WERI-Rb-1 (cell line): Measurements from ENCODE around the gene PACC1.

Experiments
- DNase-seq: peaks from one replicate; pipeline ENCODE4 v3.0.0-alpha.2; 2020
- H3K27ac ChIP-seq: fragments of 250-450 bp; sonication (Bioruptor Pico); 2 replicates; pipeline ENCODE4 v1.5.1; 2020; ENCODE audit warnings: mild to moderate bottlenecking, moderate library complexity
- H3K27me3 ChIP-seq: fragments of 250-450 bp; sonication (Bioruptor Pico); 2 replicates; pipeline ENCODE4 v1.5.1; 2021; ENCODE audit warnings: mild to moderate bottlenecking, low read depth, moderate library complexity; ENCODE audit not compliant: insufficient read depth, severe bottlenecking
- H3K36me3 ChIP-seq: fragments of 250-450 bp; sonication (Bioruptor Pico); 2 replicates; pipeline ENCODE4 v1.5.1; 2020; ENCODE audit warnings: mild to moderate bottlenecking, moderate library complexity
- H3K4me3 ChIP-seq: 2 replicates; pipeline ENCODE4 v1.5.1; 2011; ENCODE audit warnings: low read depth, mild to moderate bottlenecking, control low read depth, low read length
- H3K9me3 ChIP-seq: fragments of 250-450 bp; sonication (Bioruptor Pico); 2 replicates; pipeline ENCODE4 v1.5.1; 2021; ENCODE audit warnings: mild to moderate bottlenecking, moderate library complexity; ENCODE audit not compliant: severe bottlenecking
- TF ChIP-seq, protein P1 (sequence below): IDR thresholded peaks from 2 replicates; pipeline ENCODE4 v1.5.1; 2011; ENCODE audit warnings: low read depth, mild to moderate bottlenecking, control low read depth, inconsistent platforms, low read length

PACC1 gene

DNA sequence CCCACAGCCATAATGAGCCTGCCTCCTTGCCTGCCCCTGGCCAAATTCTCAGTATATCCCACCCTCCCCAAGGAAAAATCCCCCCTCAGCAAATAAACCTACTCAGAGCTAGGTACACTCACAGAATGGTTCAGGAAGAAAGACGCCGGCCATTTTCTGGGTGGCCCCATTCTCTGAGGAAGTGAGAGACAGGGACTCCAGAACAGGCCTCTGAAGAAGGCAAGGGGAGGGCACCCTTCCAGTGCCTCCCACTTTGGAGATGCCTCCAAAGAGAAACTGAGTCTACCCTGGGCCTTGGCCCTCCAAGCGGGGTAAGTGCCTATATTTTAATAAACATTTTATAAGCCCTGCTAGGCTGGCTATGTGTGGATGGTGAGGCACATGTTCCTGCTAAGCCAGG lies 2.3 kb downstream of the PACC1 start:
- TF ChIP-seq, protein P1, sequence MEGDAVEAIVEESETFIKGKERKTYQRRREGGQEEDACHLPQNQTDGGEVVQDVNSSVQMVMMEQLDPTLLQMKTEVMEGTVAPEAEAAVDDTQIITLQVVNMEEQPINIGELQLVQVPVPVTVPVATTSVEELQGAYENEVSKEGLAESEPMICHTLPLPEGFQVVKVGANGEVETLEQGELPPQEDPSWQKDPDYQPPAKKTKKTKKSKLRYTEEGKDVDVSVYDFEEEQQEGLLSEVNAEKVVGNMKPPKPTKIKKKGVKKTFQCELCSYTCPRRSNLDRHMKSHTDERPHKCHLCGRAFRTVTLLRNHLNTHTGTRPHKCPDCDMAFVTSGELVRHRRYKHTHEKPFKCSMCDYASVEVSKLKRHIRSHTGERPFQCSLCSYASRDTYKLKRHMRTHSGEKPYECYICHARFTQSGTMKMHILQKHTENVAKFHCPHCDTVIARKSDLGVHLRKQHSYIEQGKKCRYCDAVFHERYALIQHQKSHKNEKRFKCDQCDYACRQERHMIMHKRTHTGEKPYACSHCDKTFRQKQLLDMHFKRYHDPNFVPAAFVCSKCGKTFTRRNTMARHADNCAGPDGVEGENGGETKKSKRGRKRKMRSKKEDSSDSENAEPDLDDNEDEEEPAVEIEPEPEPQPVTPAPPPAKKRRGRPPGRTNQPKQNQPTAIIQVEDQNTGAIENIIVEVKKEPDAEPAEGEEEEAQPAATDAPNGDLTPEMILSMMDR: no peak
- Histone ChIP-seq H3K27ac (no peak overlapping the region), H3K9me3 (peaks cover 3% of the 10 kb centered on the region), H3K36me3 (peaks cover 37% of the 10 kb centered on the region), H3K4me3 (no peak overlapping the region), H3K27me3 (no peaks in the 10 kb centered on the region)
- no peak for DNase-seq

- Histone ChIP-seq H3K27ac (no peak overlapping the region), H3K9me3 (peaks cover 3% of the 10 kb centered on the region), H3K36me3 (peaks cover 53% of the 10 kb centered on the region), H3K4me3 (no peak overlapping the region), H3K27me3 (no peaks in the 10 kb centered on the region)
- TF ChIP-seq, protein P1: no peak
- no peak for DNase-seq
Observed at GRCh38 chr1:212410231-212410820, 4.4 kb downstream of the PACC1 start.

- DNase-seq: no peak
- no peaks in the 10 kb centered on the region for H3K27me3 ChIP-seq
- peaks cover 20% of the 10 kb centered on the region for H3K36me3 ChIP-seq
- H3K27ac ChIP-seq: no peak overlapping the region
- H3K9me3 ChIP-seq: peaks cover 3% of the 10 kb centered on the region
- TF ChIP-seq, protein P1: no peak
- H3K4me3 ChIP-seq: no peak overlapping the region
Observed at GRCh38 chr1:212402666-212403321, 11.9 kb downstream of the PACC1 start.

DNA sequence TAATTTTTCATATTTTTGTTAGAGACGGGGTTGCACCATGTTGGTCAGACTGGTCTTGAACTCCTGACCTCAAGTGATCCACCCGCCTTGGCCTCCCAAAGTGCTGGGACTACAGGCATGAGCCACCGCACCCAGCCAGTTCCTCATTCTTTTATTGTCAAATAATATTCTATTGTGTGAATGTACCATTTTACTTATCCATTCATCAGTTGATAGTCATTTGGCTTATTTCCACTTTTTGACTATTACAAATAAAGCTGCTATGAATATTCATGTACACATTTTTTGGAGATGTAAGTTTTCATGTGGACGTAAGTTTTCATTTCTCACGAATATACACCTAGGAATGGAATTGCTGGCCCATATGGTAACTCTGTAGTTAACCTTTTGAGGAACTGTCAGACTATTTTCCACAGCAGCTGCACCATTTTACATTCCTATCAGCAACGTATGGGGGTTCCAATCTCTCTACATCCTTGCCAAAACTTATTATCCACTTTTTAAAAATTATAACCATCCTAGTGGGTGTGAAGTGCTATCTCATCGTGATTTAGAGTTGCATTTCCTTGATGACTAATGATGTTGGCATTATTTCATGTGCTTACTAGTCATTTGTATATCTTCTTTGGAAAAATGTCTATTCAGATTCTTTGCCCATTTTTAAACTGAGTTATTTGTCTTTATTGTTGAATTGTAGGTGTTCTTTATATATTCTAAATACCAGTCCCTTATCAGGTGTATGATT lies 12.7 kb downstream of the PACC1 start:
- no peaks in the 10 kb centered on the region for H3K9me3 ChIP-seq
- H3K27ac ChIP-seq: no peak overlapping the region
- peaks cover 12% of the 10 kb centered on the region for H3K36me3 ChIP-seq
- TF ChIP-seq, protein P1: no peak
- no peak overlapping the region for H3K4me3 ChIP-seq
- DNase-seq: no peak
- H3K27me3 ChIP-seq: no peaks in the 10 kb centered on the region

- Histone ChIP-seq H3K9me3 (no peaks in the 10 kb centered on the region), H3K36me3 (peaks cover 3% of the 10 kb centered on the region), H3K27me3 (no peaks in the 10 kb centered on the region), H3K27ac (no peak overlapping the region), H3K4me3 (no peak overlapping the region)
- no peak for DNase-seq
- TF ChIP-seq, protein P1: no peak
Observed at GRCh38 chr1:212401042-212401441, 13.6 kb downstream of the PACC1 start.
